Stimulated activated CD4-positive, alpha-beta T cell treated with anti-CD3 and anti-CD28 coated beads, Interleukin-4, amount 100 ng/mL, for 4 hours (primary cell): ENCODE data around the gene NDUFV2.

ENCODE experiments used
- DNase-seq, 2 experiments: peaks; one replicate each; pipeline ENCODE4 v3.0.0-alpha.2; 2020

Gene NDUFV2

GRCh38 chr18:9120796-9121195 is 18.3 kb downstream of the NDUFV2 start:
- no peak for DNase-seq

GRCh38 chr18:9123520-9123919 is 21.0 kb downstream of the NDUFV2 start:
- no peak for DNase-seq

GRCh38 chr18:9124824-9125223 is 22.3 kb downstream of the NDUFV2 start:
- no peak for DNase-seq

- no peak for DNase-seq
Observed at GRCh38 chr18:9126337-9126736, 23.8 kb downstream of the NDUFV2 start.

GRCh38 chr18:9130195-9130594 is 27.7 kb downstream of the NDUFV2 start:
- DNase-seq = no peak

- no peak for DNase-seq
Observed at GRCh38 chr18:9130806-9131205, 28.3 kb downstream of the NDUFV2 start.

- no peak for DNase-seq
Observed at GRCh38 chr18:9132628-9133027, 30.1 kb downstream of the NDUFV2 start.

GRCh38 chr18:9133225-9133624 is 30.7 kb downstream of the NDUFV2 start:
- DNase-seq = no peak

GRCh38 chr18:9135081-9135911 is 32.8 kb downstream of the NDUFV2 start:
- no peak for DNase-seq

GRCh38 chr18:9135912-9136314 is 33.4 kb downstream of the NDUFV2 start:
- DNase-seq = peak in 1 of 2 experiments; percentile 52

- peak; percentile 95 to 98 for DNase-seq
Observed at GRCh38 chr18:9136315-9137155, 34.0 kb downstream of the NDUFV2 start, which contains the start of gene ANKRD12. TSS of gene ANKRD12 (plus strand) at chr18:9136781. CDS start at chr18:9182433, 45,652 bp downstream.

GRCh38 chr18:9137168-9138066 is 34.9 kb downstream of the NDUFV2 start:
- DNase-seq = peak; percentile 64 to 68

- no peak for DNase-seq
Observed at GRCh38 chr18:9139400-9140039, 37.0 kb downstream of the NDUFV2 start.

- DNase-seq = no peak
Observed at GRCh38 chr18:9140381-9140780, 37.9 kb downstream of the NDUFV2 start.

GRCh38 chr18:9140984-9141383 is 38.5 kb downstream of the NDUFV2 start:
- no peak for DNase-seq

- no peak for DNase-seq
Observed at GRCh38 chr18:9146224-9146623, 43.7 kb downstream of the NDUFV2 start.

GRCh38 chr18:9147440-9148202 is 45.1 kb downstream of the NDUFV2 start:
- DNase-seq = peak in 1 of 2 experiments; percentile 33

GRCh38 chr18:9148203-9148552 is 45.7 kb downstream of the NDUFV2 start:
- no peak for DNase-seq

- no peak for DNase-seq
Observed at GRCh38 chr18:9150121-9150520, 47.6 kb downstream of the NDUFV2 start.

GRCh38 chr18:9153256-9153655 is 50.8 kb downstream of the NDUFV2 start:
- no peak for DNase-seq

- no peak for DNase-seq
Observed at GRCh38 chr18:9156604-9157249, 54.2 kb downstream of the NDUFV2 start.
